GM18526 (cell line): ENCODE data around the gene VSTM2B.

Experiments
- POLR2A ChIP-seq: IDR thresholded peaks from 3 replicates; pipeline ENCODE4 v1.6.1; 2011; ENCODE audit not compliant: insufficient read length; ENCODE audit errors: extremely low read depth

VSTM2B gene

DNA sequence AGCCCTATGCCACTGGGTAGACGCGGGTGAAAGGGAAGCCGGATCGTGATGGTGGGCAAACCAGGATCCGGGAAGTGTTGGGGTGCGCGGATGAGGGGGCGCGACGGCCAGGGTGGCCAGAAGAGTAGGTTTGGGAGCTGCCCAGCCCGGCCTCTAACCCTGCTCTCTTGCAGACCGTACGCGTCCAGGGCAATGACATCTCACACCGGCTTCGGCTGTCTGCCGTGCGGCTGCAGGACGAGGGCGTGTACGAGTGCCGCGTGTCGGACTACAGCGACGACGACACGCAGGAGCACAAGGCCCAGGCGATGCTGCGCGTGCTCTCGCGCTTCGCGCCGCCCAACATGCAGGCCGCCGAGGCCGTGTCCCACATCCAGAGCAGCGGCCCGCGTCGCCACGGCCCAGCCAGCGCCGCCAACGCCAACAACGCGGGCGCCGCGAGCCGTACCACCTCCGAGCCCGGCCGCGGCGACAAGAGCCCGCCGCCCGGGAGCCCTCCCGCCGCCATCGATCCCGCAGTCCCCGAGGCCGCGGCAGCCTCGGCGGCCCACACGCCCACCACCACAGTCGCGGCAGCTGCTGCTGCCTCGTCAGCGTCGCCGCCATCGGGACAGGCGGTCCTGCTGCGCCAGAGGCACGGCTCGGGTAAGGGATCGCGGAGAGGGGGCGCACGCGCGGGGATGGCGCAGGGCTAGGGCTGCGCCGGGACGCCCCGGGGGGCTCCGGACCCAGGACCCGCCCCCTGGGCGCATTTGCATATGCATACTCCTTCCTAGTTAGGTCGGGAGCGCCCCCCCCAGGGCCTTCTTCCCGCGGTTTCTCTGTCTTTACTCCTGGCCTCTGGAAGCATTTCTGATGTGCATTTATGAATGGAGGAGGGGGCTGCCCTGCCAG, 4.1 kb downstream of the VSTM2B start:
- TF ChIP-seq POLR2A, result no peak

- TF ChIP-seq POLR2A, result no peak
Measured at GRCh38 chr19:29530540-29531457, 5.0 kb downstream of the VSTM2B start.

DNA sequence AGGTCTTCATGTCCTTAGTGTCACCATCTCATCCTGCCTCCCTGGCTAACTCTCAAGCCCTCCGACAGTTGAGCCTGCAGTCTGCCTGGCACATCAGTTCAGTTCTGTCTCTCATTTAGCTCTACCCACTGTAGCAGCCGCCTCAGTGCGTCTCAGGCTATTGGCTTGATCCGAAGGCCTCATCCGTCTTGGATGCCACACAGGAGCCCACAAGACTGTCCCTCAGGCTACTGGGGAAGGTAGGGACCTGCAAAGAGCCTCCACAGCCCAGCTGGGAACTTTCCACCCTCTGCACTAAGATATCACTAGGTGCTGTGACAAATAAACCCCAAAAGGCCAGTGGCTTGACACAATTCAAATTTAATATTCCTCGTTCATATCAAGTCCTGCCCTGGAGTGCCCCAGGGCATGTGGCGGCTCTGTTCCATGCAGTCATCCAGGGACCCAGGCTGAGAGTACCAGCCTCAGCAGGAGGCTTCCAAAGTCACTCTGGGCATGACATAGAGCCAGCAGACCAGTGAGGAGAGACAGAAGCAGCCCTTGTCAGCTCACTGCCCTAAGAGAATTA, 5.7 kb downstream of the VSTM2B start:
- no peak for TF ChIP-seq POLR2A

GRCh38 chr19:29532097-29532496, 6.3 kb downstream of the VSTM2B start:
- no peak for TF ChIP-seq POLR2A

DNA sequence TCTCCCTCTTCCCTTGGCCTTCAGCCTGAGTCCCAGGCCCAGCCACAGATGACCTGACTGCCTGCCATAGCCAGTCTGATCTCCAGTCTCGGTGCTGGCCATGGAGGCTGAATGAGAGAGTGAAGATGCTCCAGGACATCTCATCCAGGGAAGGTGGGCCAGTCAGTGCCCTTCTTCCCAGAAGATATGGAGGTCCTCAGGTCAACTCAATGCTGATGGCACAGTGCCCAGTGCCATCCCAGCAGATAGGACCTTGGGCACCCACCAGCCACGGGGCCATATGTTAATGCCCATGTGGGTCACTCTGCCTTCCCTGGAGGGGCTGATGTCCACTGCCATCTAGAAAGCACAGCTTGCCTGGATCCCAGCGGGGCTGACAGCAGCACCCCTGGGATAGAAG, 7.2 kb downstream of the VSTM2B start:
- no peak for TF ChIP-seq POLR2A

DNA sequence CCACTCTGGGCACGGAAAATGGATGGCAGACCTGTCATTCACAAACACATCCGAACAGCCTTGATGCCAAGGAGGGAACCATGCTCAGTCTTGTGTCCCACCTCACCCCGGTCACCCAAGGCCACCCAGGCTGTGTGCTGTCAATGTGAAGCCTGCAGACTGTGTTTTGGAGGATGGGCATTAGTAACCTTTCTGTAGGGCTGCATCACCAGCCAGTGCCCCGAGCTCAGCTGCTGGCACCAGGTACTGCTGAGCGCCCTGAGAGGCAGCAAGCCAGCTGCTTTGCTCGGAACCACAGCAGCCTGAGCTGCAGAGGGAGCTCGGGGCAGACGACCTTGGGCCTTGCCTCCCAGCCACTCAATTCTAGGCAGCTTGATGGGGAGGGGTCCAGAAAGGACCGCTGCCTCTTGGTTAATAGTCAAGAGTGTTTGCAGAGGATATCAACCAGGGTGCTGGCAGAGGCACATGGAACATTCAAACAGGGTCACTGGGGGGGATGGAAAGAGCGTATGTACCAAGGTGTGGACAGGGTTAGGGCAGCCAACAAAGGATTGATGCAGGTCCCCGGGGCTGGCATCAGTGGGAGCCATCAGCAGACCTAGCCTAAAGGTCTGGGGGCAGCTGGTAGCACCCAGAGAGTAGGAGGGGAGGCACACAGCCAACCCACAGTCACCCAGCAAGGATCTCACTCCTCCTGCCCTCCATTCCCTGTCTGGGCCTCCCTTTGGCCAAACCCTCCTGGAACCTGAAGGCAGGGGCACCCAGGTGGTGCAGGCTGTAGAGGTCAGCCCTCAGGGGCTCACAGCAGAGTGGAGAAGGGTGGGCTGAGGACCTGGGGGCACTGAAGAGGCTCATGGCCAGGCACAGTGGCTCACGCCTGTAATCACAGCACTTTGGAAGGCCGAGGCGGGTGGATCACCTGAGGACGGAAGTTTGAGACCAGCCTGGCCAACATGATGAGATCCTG, 8.1 kb downstream of the VSTM2B start:
- no peak for TF ChIP-seq POLR2A

- TF ChIP-seq POLR2A, result no peak
Measured at GRCh38 chr19:29535214-29535831, 9.5 kb downstream of the VSTM2B start.

DNA sequence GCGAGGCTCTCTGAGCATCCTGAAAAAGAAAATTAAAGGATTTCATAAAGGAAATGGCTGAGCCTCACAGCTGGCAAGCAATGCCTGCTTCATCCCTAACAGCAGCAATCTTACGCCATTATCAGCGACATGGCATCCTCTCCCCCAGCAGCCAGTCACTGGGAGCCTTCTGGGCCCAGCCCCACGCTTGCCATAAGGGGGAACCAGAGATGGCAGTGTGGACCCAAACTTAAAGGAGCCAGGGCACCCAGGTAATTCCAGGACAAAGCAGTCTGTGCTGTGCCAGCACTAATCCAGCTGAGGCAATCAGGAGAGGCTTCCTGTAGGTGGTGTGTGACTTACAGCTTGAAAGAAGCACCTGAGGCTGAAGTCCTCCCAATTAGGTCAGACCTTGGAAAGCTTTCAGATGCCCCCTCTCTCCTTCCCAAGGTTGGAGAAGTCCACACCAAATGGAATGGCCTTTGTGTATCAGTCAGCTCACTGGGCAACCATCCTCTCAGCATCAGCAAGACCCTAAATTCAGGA, 10.3 kb downstream of the VSTM2B start:
- TF ChIP-seq POLR2A, result no peak

DNA sequence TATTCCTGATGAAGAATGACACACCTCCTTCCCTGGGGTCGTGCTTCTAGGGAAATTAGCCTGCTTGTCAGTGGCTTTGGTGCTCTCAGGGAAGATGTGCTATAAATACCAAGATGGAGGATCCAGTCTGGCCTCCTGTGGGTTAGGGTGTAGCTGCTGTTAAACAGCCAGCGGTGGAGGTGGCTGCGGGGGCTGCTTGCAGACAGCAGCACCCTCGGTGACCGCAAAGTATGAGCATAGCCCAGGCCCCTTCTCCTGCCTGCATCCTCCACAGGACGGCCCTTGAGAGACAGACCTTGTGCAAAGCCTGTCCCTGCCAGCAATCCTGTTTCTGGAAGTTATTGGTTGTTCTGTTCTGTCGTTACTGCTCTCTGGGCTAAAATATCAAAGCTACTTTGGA, 11.4 kb downstream of the VSTM2B start:
- no peak for TF ChIP-seq POLR2A

DNA sequence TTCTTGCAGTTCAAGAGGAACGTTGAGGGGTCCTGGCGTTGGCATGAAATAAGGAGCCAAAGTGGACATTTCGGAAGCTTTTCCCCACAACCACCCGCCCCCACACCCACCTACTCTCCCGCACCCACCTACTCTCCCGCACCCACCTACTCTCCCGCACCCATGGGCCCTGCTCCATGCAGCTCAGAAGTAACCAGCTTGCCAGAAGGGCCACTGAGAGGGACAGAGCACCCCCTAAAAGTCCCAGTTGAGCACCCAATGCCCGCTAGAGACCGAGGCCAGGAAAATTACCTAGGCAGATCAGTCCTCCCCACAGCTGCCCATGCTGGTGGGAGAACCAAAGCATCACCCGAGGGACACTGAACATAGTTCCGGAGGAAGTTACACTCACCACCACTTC, 11.8 kb downstream of the VSTM2B start:
- no peak for TF ChIP-seq POLR2A

DNA sequence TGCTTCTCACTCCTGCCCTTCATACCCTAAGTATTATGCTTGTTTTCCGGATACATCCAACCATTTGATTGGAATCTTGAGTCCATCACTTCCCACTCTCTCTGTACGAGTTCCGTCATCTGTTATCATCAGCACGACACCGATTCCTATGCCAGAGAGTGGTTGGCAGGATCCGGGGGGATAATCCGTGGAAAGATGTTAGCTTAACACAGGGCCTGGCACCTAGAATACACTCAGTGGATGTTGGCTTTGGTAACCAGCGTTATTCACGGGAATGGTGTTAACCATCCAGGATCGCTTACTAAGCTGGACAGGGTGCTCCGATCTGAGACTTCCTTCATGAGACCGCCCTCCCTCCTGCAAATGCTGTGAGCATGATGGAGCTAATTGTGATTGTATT, 12.4 kb downstream of the VSTM2B start:
- no peak for TF ChIP-seq POLR2A

GRCh38 chr19:29538651-29539050, 12.9 kb downstream of the VSTM2B start:
- TF ChIP-seq POLR2A, result no peak

- no peak for TF ChIP-seq POLR2A
Measured at GRCh38 chr19:29539131-29539530, 13.3 kb downstream of the VSTM2B start.

DNA sequence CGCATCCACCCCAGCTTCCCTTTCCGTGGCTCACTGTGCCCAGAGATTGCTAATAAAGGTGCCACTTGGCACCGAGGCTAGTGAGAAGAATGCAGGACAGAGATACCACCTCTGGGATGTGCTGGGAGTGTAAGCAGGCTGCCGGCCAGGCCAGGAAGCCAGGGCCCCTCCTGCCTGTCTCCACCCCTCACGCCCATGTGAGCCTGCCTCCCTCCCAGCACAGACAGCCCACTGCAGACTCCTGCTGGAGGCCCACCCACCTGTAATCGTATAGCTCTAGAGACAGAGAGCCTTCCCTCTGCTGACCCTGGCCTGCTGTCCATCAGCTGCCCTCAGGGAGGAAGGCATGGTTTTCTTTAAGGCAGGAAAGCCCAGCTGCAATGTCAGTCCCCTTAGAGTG, 13.9 kb downstream of the VSTM2B start:
- no peak for TF ChIP-seq POLR2A
